K562 (cell line): Measurements from ENCODE around the gene ZNF628. TPM values are rescaled to one million over a fixed set of nuclear protein-coding genes. Genes with fewer than 3 reads are reported as not detected.
A peak's percentile ranks its signal among the peaks of the same experiment; 100 is the strongest.

Experiments
- ATAC-seq: fragments of 200-7000 bp; cut with Tn5 transposase; 3 replicates; pipeline ENCODE4 v1.9.1; 2020; ENCODE audit warnings: moderate library complexity
- BruUV-seq: library from RNA; stranded (reverse); fragments of 400-500 nt; replicated peaks from 2 replicates; lab custom pipeline; 2021; lab: Mats Ljungman, UMichigan
- CTCF ChIA-PET: fragments of 300-600 bp; formaldehyde crosslinking; extraction: SDS; loops from one replicate; lab custom pipeline; 2021; ENCODE audit warnings: low intra/inter-chr PET ratio; lab: Yijun Ruan, JAX
- POLR2A ChIA-PET: fragments of 300-600, 350-650 bp; sonication (Branson Sonifier 250); formaldehyde crosslinking; extraction: SDS; loops from one replicate; lab custom pipeline; 2021; ENCODE audit warnings: antibody characterized with exemption, inconsistent platforms; lab: Yijun Ruan, JAX
- DNase-seq, 4 experiments: peaks; one replicate each; pipeline versions ENCODE4 v3.0.0 to v3.0.0-alpha.2; 2011 to 2018; ENCODE audit warnings: low spot score in 3 of 4, mixed read lengths in 3 of 4; ENCODE audit errors: extremely low read depth in 1 of 4
- FAIRE-seq: peaks from 2 replicates; lab custom pipeline; 2011; peaks lifted over from hg19 to GRCh38; lab: Jason Lieb, UNC
- H2AFZ ChIP-seq: 2 replicates; pipeline ENCODE4 v1.6.0; 2011; ENCODE audit warnings: low read depth, low read length, control low read depth, inconsistent platforms
- H3K27ac ChIP-seq: fragments of 200-600 bp; 3 replicates; pipeline ENCODE4 v1.8.0; 2011; ENCODE audit warnings: low read depth, mild to moderate bottlenecking, control low read depth, inconsistent platforms, low read length, moderate library complexity, mixed read lengths; ENCODE audit errors: extremely low read depth
- H3K27me3 ChIP-seq, 2 experiments: fragments of 300-600 bp in 1 of 2; 2 replicates in 1 of 2; 3 replicates in 1 of 2; pipeline versions ENCODE4 v1.6.0 to v1.8.0; 2011; ENCODE audit warnings: inconsistent platforms in 2 of 2, low read length in 2 of 2, mild to moderate bottlenecking in 1 of 2, mixed read lengths in 1 of 2, moderate library complexity in 1 of 2; ENCODE audit not compliant: control insufficient read depth in 2 of 2, insufficient read depth in 2 of 2
- H3K36me3 ChIP-seq: fragments of 300-600 bp; 3 replicates; pipeline ENCODE4 v1.8.0; 2011; ENCODE audit warnings: mild to moderate bottlenecking, low read length, inconsistent platforms; ENCODE audit not compliant: control insufficient read depth, insufficient read depth
- H3K4me1 ChIP-seq, 2 experiments: fragments of 200-600 bp in 1 of 2; replicated peaks in 1 of 2; 2 replicates in 1 of 2; 3 replicates in 1 of 2; pipeline versions ENCODE4 v1.5.1 to v1.8.0; 2011; ENCODE audit warnings: inconsistent platforms in 2 of 2, low read length in 2 of 2, mild to moderate bottlenecking in 1 of 2, mixed read lengths in 1 of 2, moderate library complexity in 1 of 2; ENCODE audit not compliant: control insufficient read depth in 2 of 2, insufficient read depth in 2 of 2
- H3K4me2 ChIP-seq: 2 replicates; pipeline ENCODE4 v1.6.1; 2011; ENCODE audit warnings: low read length, control low read depth, inconsistent platforms, mixed read lengths; ENCODE audit not compliant: insufficient read depth
- H3K4me3 ChIP-seq: fragments of 200-600 bp; sonication (generic), shearing (Covaris generic); 2 replicates; pipeline ENCODE4 v1.5.1; 2016; ENCODE audit warnings: control low read depth, inconsistent platforms
- H3K79me2 ChIP-seq: fragments of 200-600 bp; 3 replicates; pipeline ENCODE4 v1.8.0; 2011; ENCODE audit warnings: low read length, inconsistent platforms; ENCODE audit not compliant: control insufficient read depth, insufficient read depth
- H3K9ac ChIP-seq, 2 experiments: 2 replicates each; pipeline versions ENCODE4 v1.6.0 to v1.6.1; 2011; ENCODE audit warnings: low read depth in 2 of 2, low read length in 2 of 2, control low read depth in 1 of 2, inconsistent platforms in 1 of 2, mild to moderate bottlenecking in 1 of 2, mixed read lengths in 1 of 2; ENCODE audit not compliant: insufficient read depth in 1 of 2
- H3K9me1 ChIP-seq: one replicate; pipeline ENCODE4 v1.6.0; 2011; ENCODE audit warnings: inconsistent platforms, mild to moderate bottlenecking, low read length, moderate library complexity; ENCODE audit not compliant: control insufficient read depth, insufficient read depth
- H3K9me3 ChIP-seq: replicated peaks from 2 replicates; pipeline ENCODE4 v1.5.1; 2011; ENCODE audit warnings: low read depth, low read length, inconsistent platforms; ENCODE audit not compliant: control insufficient read depth, insufficient read depth
- H4K20me1 ChIP-seq: replicated peaks from 2 replicates; pipeline ENCODE4 v1.6.1; 2011; ENCODE audit warnings: low read length, inconsistent platforms, mixed read lengths; ENCODE audit not compliant: control insufficient read depth, insufficient read depth
- ARID3A ChIP-seq: IDR thresholded peaks from 2 replicates; pipeline ENCODE4 v1.6.1; 2012; ENCODE audit warnings: low read depth, low read length, improper control_type of control experiment, borderline replicate concordance
- POLR2G ChIP-seq: fragments of 200-400 bp; formaldehyde crosslinking; IDR thresholded peaks from 2 replicates; pipeline ENCODE4 v1.6.1; 2017; ENCODE audit warnings: low read depth, mild to moderate bottlenecking, antibody characterized with exemption, low read length, moderate library complexity
- RHOXF2B ChIP-seq: fragments of 250-450 bp; sonication (Bioruptor Pico); conservative IDR thresholded peaks from 2 replicates; pipeline ENCODE4 v1.5.1; 2021
- ZFP36 ChIP-seq: fragments of 150-350 bp; IDR thresholded peaks from 2 replicates; pipeline ENCODE4 v1.6.1; 2018; ENCODE audit warnings: low read length, low read depth; ENCODE audit not compliant: partially characterized antibody
- ZNF511 ChIP-seq: sonication (generic); formaldehyde crosslinking; IDR thresholded peaks from 2 replicates; pipeline ENCODE4 v1.8.0; 2022; ENCODE audit warnings: mild to moderate bottlenecking, missing genetic modification reagents
- WGBS: fragments of 100-300 bp; shearing (Covaris generic); methylation state at CpG from one replicate; pipeline ENCODE4 v1.1.6; 2016; ENCODE audit warnings: low coverage, mixed read lengths; ENCODE audit not compliant: insufficient coverage; ENCODE audit errors: missing lambda C conversion rate; 5-methylcytosine and 5-hydroxymethylcytosine counted together
- in situ Hi-C: fragments of 300-500 bp; cut with MboI; formaldehyde crosslinking; loops from 4 replicates; pipeline ENCODE4 v1.15.0; 2018; ENCODE audit warnings: inconsistent platforms, mixed read lengths
- intact Hi-C: fragments of 100-400 bp; cut with micrococcal nuclease; formaldehyde crosslinking; loops from 2 replicates; pipeline ENCODE4 v1.14.2; 2022
- polyA plus RNA-seq, 8 experiments: library from polyadenylated mRNA; depleted of rRNA in 4 of 8; stranded (reverse) in 5 of 8; unstranded in 3 of 8; fragments of >200 nt; fragmentation: Nextera tagmentation in 2 of 8; fragmentation: Illumina TruSeq in 1 of 8; extraction: Ambion mirVana in 2 of 8; extraction: Trizol in 1 of 8; gene quantifications; 2 replicates each; pipeline versions ENCODE4 v1.2.1 to v1.2.3, GENCODE V29; 2011 to 2014; ENCODE audit warnings: inconsistent platforms in 1 of 8, missing spikeins in 1 of 8
- total RNA-seq, 7 experiments: library from RNA; depleted of rRNA in 6 of 7; stranded (reverse); fragments of >200 nt in 6 of 7; fragmentation: Illumina TruSeq in 2 of 7; extraction: Trizol in 2 of 7; gene quantifications; 2 replicates each; pipeline versions ENCODE4 v1.2.1 to v1.2.3, GENCODE V29; 2011 to 2021; ENCODE audit warnings: low replicate concordance in 1 of 7
- TF ChIP-seq, protein P1 (sequence below): sonication (generic); formaldehyde crosslinking; IDR thresholded peaks from 2 replicates; pipeline ENCODE4 v1.9.0; 2022; ENCODE audit warnings: mild to moderate bottlenecking, missing genetic modification reagents

Gene ZNF628
- total and polyA plus RNA-seq, 9 of the 15 experiments (the other 6 are each of a cell fraction or from before 2014, with no cell fraction given), result 0.13 to 13.6 (median 2.2) TPM; not detected in 3

- H3K36me3 ChIP-seq, result no peaks in the 10 kb centered on the region
- no peaks in the 10 kb centered on the region for H3K79me2 ChIP-seq
- no peaks in the 10 kb centered on the region for H3K9me3 ChIP-seq
- POLR2A ChIA-PET, result interaction anchor here (0.9 to 2.3 kb wide), 4 partner anchors 7 to 25 kb away, joined by 4 to 5 read pairs (median 5); no protein-coding TSS in a partner anchor
- DNase-seq (no peak), ATAC-seq (peak; percentile 11; the same call in 2 of the 3 replicates), FAIRE-seq (no peak)
- no peaks in the 10 kb centered on the region for H4K20me1 ChIP-seq
- H3K27me3 ChIP-seq, result peaks cover 0 to 4% of the 10 kb centered on the region in 2 experiments; a peak in 1 of 5 replicates
- no TSS peak for BruUV-seq
- intact Hi-C loops, result no loop called here
- H3K9ac ChIP-seq, result peak overlapping the region in 1 of 2 experiments; percentile 64; a peak in 1 of 4 replicates
- no peak overlapping the region for H3K4me3 ChIP-seq
- H2AFZ ChIP-seq, result no peak overlapping the region
- WGBS, result 20% methylated on average over 17 of the region's 24 CpGs
- CTCF ChIA-PET, result no interaction called here
- H3K4me1 ChIP-seq, result peaks cover 25 to 69% of the 10 kb centered on the region in 2 experiments
- in situ Hi-C loops, result no loop called here
- TF ChIP-seq POLR2G, result 0 out of 2 replicates have a peak, but pooled peaks have one; percentile 23
- no peak for TF ChIP-seq ZFP36
- TF ChIP-seq ARID3A, result no peak
- TF ChIP-seq, protein P1, sequence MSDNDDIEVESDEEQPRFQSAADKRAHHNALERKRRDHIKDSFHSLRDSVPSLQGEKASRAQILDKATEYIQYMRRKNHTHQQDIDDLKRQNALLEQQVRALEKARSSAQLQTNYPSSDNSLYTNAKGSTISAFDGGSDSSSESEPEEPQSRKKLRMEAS, result peak; percentile 19; the same call in 1 of the 2 replicates
- TF ChIP-seq ZNF511 (CRISPR knock-in tag), result no peak
- no peak for TF ChIP-seq RHOXF2B (CRISPR knock-in tag)
- H3K9me1 ChIP-seq, result no peaks in the 10 kb centered on the region
- no peak overlapping the region for H3K4me2 ChIP-seq
- no peak overlapping the region for H3K27ac ChIP-seq
Measured at GRCh38 chr19:55491546-55492360, 15.3 kb downstream of the ZNF628 start.
